Measurements from ENCODE around the gene UNC45B.

DNA sequence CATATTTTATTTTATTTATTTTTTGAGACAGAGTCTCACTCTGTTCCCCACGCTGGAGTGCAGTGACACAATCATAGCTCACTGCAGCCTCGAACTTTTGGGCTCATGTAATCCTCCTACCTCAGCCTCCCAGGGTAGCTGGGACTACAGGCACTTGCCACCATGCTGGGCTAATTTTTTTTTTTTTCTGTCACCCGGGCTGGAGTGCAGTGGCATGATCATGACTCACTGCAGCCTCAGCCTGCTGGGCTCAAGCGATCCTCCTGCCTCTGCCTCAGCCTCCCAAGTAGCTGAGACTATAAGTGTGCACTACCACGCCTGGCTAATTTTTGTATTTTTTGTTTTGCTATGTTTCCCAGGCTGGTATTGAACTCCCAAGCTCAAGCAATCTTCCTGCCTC lies 17.1 kb downstream of the UNC45B start:
- TF ChIP-seq, protein P1, sequence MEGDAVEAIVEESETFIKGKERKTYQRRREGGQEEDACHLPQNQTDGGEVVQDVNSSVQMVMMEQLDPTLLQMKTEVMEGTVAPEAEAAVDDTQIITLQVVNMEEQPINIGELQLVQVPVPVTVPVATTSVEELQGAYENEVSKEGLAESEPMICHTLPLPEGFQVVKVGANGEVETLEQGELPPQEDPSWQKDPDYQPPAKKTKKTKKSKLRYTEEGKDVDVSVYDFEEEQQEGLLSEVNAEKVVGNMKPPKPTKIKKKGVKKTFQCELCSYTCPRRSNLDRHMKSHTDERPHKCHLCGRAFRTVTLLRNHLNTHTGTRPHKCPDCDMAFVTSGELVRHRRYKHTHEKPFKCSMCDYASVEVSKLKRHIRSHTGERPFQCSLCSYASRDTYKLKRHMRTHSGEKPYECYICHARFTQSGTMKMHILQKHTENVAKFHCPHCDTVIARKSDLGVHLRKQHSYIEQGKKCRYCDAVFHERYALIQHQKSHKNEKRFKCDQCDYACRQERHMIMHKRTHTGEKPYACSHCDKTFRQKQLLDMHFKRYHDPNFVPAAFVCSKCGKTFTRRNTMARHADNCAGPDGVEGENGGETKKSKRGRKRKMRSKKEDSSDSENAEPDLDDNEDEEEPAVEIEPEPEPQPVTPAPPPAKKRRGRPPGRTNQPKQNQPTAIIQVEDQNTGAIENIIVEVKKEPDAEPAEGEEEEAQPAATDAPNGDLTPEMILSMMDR (IDR thresholded peaks at IDR 0.05; ENCODE audit: insufficient read depth, low read length, poor library complexity, severe bottlenecking) = no peak
- TF ChIP-seq EZH2phosphoT487 (conservative IDR thresholded peaks at IDR 0.05; ENCODE audit: low read length) = no peak
